ENCODE measurements around the gene CEP89.
"Not testable (repeated sequence)": the region's sequence is repeated elsewhere in the genome, so short reads cannot be mapped to it uniquely, and the experiment has no call there.

CEP89 gene

DNA sequence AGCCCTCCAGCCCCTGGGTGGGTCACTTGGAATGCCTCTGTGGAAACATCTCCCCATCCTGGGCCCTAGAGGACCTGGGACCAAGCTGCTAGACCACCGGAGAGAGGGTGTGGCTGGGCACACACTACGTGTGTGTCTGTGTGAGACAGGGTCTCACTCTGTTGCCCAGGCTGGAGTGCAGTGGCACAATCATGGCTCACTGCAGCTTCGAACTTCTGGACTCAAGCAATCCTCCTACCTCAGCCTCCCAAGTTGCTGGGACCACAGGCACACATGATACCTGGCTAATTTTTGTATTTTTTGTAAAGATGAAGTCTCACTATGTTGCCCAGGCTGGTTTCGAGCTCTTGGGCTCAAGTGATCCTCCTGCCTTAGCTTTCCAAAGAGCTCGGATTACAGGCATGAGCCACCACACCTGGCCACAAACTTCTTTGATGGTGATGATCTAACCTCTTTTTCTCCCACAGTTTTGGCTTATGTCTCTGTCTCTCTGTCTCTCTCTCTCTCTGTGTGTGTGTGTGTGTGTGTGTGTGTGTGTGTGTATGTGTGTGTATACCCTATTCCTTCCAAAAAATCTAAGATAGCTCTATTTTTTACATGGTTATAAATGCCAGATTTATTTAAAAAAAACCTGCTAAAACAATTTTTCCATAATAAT is 70.1 kb downstream of the CEP89 start:
- H3K4me3 ChIP-seq, result no peak overlapping the region
- no peak overlapping the region for H3K4me2 ChIP-seq
- no peak for TF ChIP-seq Cebpa-rat (IDR thresholded peaks at IDR 0.05)
- no peaks in the 10 kb centered on the region for H3K27me3 ChIP-seq
- H3K36me3 ChIP-seq, result peaks cover 47% of the 10 kb centered on the region
- H3K27ac ChIP-seq, result no peak overlapping the region
- no peaks in the 10 kb centered on the region for H3K4me1 ChIP-seq
- peaks cover 7% of the 10 kb centered on the region for H3K9me3 ChIP-seq
- no peaks in the 10 kb centered on the region for H4K20me1 ChIP-seq
- H3K9ac ChIP-seq, result no peak overlapping the region

DNA sequence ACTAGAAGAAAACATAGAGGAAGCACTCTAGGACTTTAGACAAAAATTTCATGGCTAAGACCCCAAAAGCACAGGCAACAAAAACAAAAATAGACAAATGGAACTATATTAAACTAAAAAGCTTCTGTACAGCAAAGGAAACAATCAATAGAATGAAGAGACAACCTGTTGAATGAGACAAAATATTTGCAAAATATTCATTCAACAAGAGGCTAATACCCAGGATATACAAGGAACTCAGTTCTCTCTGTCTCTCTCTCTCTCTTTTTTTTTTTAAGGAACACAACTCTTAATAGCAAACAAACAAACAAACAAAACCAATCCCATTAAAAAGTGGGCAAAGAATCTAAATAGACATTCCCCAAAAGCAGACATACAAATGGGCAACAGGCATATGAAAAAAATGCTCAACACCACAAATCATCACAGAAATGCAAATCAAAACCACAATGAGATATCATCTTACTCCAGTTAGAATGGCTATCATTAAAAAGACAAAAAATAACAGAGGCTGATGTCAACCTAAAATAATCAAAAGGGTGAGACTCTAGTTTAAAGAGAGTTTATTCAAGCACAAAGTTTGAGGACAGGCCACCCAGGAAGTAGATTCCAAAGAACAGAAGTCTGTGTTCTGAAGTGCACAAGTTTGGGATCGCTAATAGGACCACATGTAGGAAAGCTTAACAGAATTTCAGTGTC is 75.1 kb downstream of the CEP89 start:
- Histone ChIP-seq H3K9ac (no peak overlapping the region), H3K4me3 (no peak overlapping the region), H3K9me3 (peaks cover 24% of the 10 kb centered on the region), H4K20me1 (no peaks in the 10 kb centered on the region), H3K27me3 (no peaks in the 10 kb centered on the region), H3K4me1 (no peaks in the 10 kb centered on the region), H3K36me3 (peaks cover 60% of the 10 kb centered on the region), H3K27ac (no peak overlapping the region), H3K4me2 (no peak overlapping the region)
- no peak for TF ChIP-seq Cebpa-rat (IDR thresholded peaks at IDR 0.05)

DNA sequence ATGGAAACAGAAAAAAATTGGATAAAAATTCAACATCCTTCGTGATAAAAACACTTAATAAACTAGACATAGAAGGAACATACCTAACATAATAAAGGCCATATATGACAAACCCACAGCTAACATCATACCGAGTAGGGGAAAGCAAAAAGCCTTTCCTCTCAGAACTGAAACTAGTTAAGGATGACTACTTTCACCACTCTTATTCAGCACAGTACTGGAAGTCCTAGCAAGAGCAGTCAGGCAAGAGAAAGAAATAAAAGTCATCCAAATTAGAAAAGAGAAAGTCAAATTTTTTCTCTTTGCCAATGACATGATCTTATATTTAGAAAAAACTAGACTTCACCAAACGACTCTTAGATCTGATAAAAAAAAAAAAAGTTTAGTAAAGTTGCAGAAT is 76.4 kb downstream of the CEP89 start:
- peaks cover 37% of the 10 kb centered on the region for H3K9me3 ChIP-seq
- no peak overlapping the region for H3K4me3 ChIP-seq
- no peak for TF ChIP-seq Cebpa-rat (IDR thresholded peaks at IDR 0.05)
- no peak overlapping the region for H3K4me2 ChIP-seq
- H3K9ac ChIP-seq, result no peak overlapping the region
- no peaks in the 10 kb centered on the region for H4K20me1 ChIP-seq
- no peaks in the 10 kb centered on the region for H3K27me3 ChIP-seq
- H3K27ac ChIP-seq, result no peak overlapping the region
- H3K36me3 ChIP-seq, result peaks cover 58% of the 10 kb centered on the region
- no peaks in the 10 kb centered on the region for H3K4me1 ChIP-seq

- no peaks in the 10 kb centered on the region for H3K4me1 ChIP-seq
- TF ChIP-seq Cebpa-rat (IDR thresholded peaks at IDR 0.05), result no peak
- peaks cover 41% of the 10 kb centered on the region for H3K9me3 ChIP-seq
- no peak overlapping the region for H3K4me2 ChIP-seq
- no peaks in the 10 kb centered on the region for H3K27me3 ChIP-seq
- no peak overlapping the region for H3K27ac ChIP-seq
- H3K4me3 ChIP-seq, result no peak overlapping the region
- H3K36me3 ChIP-seq, result peaks cover 43% of the 10 kb centered on the region
- H4K20me1 ChIP-seq, result no peaks in the 10 kb centered on the region
- H3K9ac ChIP-seq, result no peak overlapping the region
These were observed 80.1 kb downstream of the CEP89 start for GRCh38 chr19:32891609-32892008.

- no peaks in the 10 kb centered on the region for H4K20me1 ChIP-seq
- no peak overlapping the region for H3K9ac ChIP-seq
- peaks cover 41% of the 10 kb centered on the region for H3K9me3 ChIP-seq
- H3K27ac ChIP-seq, result no peak overlapping the region
- no peak for TF ChIP-seq Cebpa-rat (IDR thresholded peaks at IDR 0.05)
- no peak overlapping the region for H3K4me3 ChIP-seq
- H3K4me1 ChIP-seq, result no peaks in the 10 kb centered on the region
- H3K36me3 ChIP-seq, result peaks cover 43% of the 10 kb centered on the region
- no peak overlapping the region for H3K4me2 ChIP-seq
- no peaks in the 10 kb centered on the region for H3K27me3 ChIP-seq
These were observed 80.9 kb downstream of the CEP89 start for GRCh38 chr19:32890841-32891240.

DNA sequence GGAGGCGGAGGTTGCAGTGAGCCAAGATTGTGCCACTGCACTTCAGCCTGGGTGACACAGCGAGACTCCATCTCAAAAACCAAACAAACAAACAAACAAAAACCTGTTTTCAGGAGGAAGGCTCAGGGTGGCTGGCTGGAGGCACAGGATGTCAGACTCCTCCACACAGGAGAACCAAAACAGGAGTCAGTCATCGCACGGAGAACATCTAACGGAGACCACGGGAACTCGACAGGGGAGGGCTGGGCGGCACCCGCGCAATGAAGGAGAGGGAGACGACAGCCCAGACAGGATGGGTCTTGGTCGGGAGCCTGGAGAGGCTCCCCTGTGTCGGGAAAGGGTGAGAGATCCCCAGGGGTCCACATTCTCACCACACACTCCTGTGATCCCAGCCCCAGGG is 81.4 kb downstream of the CEP89 start:
- H3K27me3 ChIP-seq, result no peaks in the 10 kb centered on the region
- no peak overlapping the region for H3K27ac ChIP-seq
- H3K4me3 ChIP-seq, result no peak overlapping the region
- no peak overlapping the region for H3K9ac ChIP-seq
- no peaks in the 10 kb centered on the region for H4K20me1 ChIP-seq
- no peak overlapping the region for H3K4me2 ChIP-seq
- no peaks in the 10 kb centered on the region for H3K4me1 ChIP-seq
- peaks cover 41% of the 10 kb centered on the region for H3K9me3 ChIP-seq
- H3K36me3 ChIP-seq, result peaks cover 43% of the 10 kb centered on the region
- TF ChIP-seq Cebpa-rat (IDR thresholded peaks at IDR 0.05), result no peak

- Histone ChIP-seq H3K4me3 (no peak overlapping the region), H3K27me3 (no peaks in the 10 kb centered on the region), H4K20me1 (no peaks in the 10 kb centered on the region), H3K4me1 (no peaks in the 10 kb centered on the region), H3K27ac (no peak overlapping the region), H3K4me2 (no peak overlapping the region), H3K9me3 (peaks cover 38% of the 10 kb centered on the region), H3K9ac (no peak overlapping the region), H3K36me3 (peaks cover 40% of the 10 kb centered on the region)
- TF ChIP-seq Cebpa-rat (IDR thresholded peaks at IDR 0.05), result no peak
These were observed 82.4 kb downstream of the CEP89 start for GRCh38 chr19:32889137-32889934.

DNA sequence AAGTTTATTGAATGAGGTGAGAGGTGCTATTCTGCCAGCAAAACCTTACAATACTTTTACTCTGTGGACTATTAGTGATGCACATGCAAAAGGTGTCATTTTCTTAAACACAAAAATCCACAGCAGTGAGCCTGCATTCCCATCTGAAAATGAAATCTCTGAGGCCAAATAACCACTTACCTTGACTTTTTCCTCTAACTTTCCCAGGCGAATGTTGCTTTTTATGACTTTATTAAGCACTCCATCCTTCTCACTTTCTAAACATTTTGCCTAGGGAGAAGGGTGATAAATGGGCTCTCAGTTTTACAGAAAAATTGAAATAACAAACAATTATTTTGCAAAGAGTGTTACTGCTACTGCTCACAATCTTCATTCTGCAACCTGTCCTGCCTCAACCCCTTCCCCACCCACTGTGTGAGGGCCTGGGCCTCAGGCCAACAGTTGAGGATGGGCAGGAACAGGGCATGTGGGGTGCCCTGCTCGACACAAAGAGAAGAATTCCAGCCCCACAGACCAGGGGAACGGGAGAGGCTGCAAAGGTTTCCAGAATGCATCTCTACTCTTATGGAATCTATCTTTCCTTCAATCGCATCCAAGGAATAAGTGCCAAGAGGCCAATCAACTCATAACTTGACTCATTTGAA is 84.1 kb downstream of the CEP89 start:
- Histone ChIP-seq H3K9ac (no peak overlapping the region), H3K4me1 (no peaks in the 10 kb centered on the region), H3K36me3 (peaks cover 29% of the 10 kb centered on the region), H3K27ac (no peak overlapping the region), H4K20me1 (no peaks in the 10 kb centered on the region), H3K9me3 (peaks cover 26% of the 10 kb centered on the region), H3K4me3 (no peak overlapping the region), H3K27me3 (no peaks in the 10 kb centered on the region), H3K4me2 (no peak overlapping the region)
- TF ChIP-seq Cebpa-rat (IDR thresholded peaks at IDR 0.05), result no peak

DNA sequence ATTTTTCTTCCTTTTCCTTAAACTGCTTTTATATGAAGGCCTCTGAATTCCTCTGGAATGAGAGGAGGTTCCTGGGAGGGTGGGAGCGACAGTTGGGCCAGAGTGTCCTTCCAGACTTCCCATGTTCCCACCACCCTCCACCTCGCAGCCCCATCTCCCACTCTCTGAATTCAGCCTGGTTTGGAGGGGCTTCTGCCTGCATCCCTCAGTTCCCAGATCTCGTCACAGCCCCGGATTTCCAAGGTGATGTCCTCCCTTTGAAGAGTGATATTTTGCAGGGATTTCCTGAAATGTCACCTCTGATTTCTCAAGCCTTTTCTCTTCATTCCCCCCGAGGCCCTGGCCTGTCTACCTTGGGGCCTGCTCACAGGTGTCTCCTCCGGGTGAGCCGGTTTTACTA is 85.5 kb downstream of the CEP89 start:
- Histone ChIP-seq H3K36me3 (peaks cover 27% of the 10 kb centered on the region), H3K27me3 (no peaks in the 10 kb centered on the region), H3K9me3 (peaks cover 13% of the 10 kb centered on the region), H3K4me2 (no peak overlapping the region), H3K9ac (no peak overlapping the region), H3K4me3 (no peak overlapping the region), H4K20me1 (no peaks in the 10 kb centered on the region), H3K4me1 (no peaks in the 10 kb centered on the region), H3K27ac (no peak overlapping the region)
- no peak for TF ChIP-seq Cebpa-rat (IDR thresholded peaks at IDR 0.05)

DNA sequence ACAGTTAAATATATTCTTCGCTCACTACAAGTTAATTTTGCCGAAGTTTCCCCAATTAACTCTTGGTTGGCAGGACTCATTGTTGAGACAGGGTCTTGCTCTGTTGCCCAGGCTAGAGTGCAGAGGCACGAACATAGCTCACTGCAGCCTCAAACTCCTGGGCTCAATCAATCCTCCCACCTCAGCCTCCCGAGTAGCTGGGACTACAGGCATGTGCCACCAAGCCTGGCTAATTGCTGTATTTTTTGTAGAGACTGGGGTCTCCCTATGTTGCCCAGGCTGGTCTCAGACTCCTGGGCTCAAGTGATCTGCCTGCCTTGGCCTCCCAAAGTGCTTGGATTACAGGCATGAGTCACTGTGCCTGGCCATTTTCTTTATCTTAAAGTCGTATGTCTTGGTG is 86.5 kb downstream of the CEP89 start:
- H3K4me1 ChIP-seq, result not testable (repeated sequence)

More for the DNA sequence above, 86.5 kb downstream of the CEP89 start:
- not testable (repeated sequence) for H3K9ac ChIP-seq, H3K27me3 ChIP-seq, H3K4me3 ChIP-seq, H4K20me1 ChIP-seq, H3K4me2 ChIP-seq, H3K27ac ChIP-seq, H3K9me3 ChIP-seq
- H3K36me3 ChIP-seq, result peaks cover 17% of the 10 kb centered on the region; the same call in 1 of the 2 replicates

All from BLaER1 (cell line).